B cell (primary cell): Measurements from ENCODE around the gene MFRP.

Experiments used
- EZH2 ChIP-seq: IDR thresholded peaks from 2 replicates; pipeline ENCODE4 v1.6.1; 2012; ENCODE audit warnings: borderline replicate concordance, low read depth, mild to moderate bottlenecking, moderate library complexity, low read length; ENCODE audit not compliant: insufficient read depth, poor library complexity, severe bottlenecking
- TF ChIP-seq, protein P1 (sequence below): fragments of 200-600 bp; IDR thresholded peaks from one replicate; pipeline ENCODE4 v1.8.0; 2022; ENCODE audit warnings: antibody characterized with exemption, mild to moderate bottlenecking

- TF ChIP-seq, protein P1, sequence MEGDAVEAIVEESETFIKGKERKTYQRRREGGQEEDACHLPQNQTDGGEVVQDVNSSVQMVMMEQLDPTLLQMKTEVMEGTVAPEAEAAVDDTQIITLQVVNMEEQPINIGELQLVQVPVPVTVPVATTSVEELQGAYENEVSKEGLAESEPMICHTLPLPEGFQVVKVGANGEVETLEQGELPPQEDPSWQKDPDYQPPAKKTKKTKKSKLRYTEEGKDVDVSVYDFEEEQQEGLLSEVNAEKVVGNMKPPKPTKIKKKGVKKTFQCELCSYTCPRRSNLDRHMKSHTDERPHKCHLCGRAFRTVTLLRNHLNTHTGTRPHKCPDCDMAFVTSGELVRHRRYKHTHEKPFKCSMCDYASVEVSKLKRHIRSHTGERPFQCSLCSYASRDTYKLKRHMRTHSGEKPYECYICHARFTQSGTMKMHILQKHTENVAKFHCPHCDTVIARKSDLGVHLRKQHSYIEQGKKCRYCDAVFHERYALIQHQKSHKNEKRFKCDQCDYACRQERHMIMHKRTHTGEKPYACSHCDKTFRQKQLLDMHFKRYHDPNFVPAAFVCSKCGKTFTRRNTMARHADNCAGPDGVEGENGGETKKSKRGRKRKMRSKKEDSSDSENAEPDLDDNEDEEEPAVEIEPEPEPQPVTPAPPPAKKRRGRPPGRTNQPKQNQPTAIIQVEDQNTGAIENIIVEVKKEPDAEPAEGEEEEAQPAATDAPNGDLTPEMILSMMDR = no peak
- no peak for TF ChIP-seq EZH2
Measured at GRCh38 chr11:119300198-119300964, 46.1 kb downstream of the MFRP start.
